Measurements from ENCODE around the gene PARS2. TPM values are rescaled to one million over a fixed set of nuclear protein-coding genes. Genes with fewer than 3 reads are reported as not detected.
A peak's percentile ranks its signal among the peaks of the same experiment; 100 is the strongest.

Gene PARS2
- total and polyA plus RNA-seq, 7 experiments from 2014 or later, result 0.66 to 7.6 (median 4.7) TPM

DNA sequence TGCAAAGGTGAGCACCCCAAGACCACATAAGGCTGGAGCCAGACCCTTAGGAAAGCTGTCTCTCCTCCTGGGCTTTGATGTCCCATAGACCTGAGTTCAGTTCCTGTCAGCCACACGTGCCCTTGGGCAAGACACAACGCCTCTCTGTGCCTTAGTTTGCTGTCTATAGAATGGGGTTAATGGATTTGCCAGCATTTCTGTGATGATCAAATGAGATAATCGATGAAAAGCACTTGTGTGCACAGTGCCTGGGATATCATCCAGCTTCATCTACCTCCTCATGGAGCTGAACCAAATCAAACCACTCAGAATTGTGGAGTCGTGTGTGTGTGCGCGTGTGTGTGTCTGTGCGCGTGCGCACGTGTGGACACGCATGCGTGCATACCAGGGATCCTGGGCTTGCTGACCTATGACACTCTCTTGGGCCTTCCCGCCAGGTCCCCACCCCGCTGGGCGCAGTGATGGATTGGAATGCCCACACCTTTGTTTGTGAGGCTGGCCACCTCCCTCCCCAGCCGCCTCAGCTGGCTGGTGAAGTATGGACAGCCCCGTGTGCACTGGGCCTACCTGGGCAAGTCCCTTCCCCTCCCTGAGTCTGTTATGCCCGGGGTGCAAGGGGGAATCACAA lies 31.6 kb upstream of the PARS2 start:
- Histone ChIP-seq H3K9me3 (ENCODE audit: control insufficient read depth in 2 of 3, low read length in 3 of 3) (peaks cover 0 to 5% (median 0%) of the 10 kb centered on the region in 3 experiments), H3K4me3 (ENCODE audit: low read length) (no peak overlapping the region), H3K27me3 (ENCODE audit: control insufficient read depth in 2 of 2, insufficient read depth in 2 of 2, low read length in 2 of 2) (no peaks in the 10 kb centered on the region), H3K36me3 (ENCODE audit: control insufficient read depth in 2 of 3, insufficient read depth in 3 of 3, low read length in 3 of 3) (peaks cover 0 to 22% (median 6%) of the 10 kb centered on the region in 3 experiments), H3K27ac (ENCODE audit: low read depth, low read length) (no peak overlapping the region), H3K4me1 (ENCODE audit: control insufficient read depth in 2 of 2, insufficient read depth in 2 of 2, low read length in 2 of 2) (peaks cover 25 to 27% of the 10 kb centered on the region in 2 donors)
- Mint-ChIP-seq H3K9me3 (peaks cover 0 to 8% (median 0%) of the 10 kb centered on the region in 11 donors), H3K4me3 (peak overlapping the region in 1 of 10 donors; percentile 29), H3K36me3 (peaks cover 0 to 40% (median 0%) of the 10 kb centered on the region in 5 donors), H3K27me3 (no peaks in the 10 kb centered on the region), H3K4me1 (peaks cover 31 to 57% (median 41%) of the 10 kb centered on the region in 7 donors), H3K27ac (peak overlapping the region in 2 of 9 donors; percentile 4 to 47)
- no peak for DNase-seq
- no peak for ATAC-seq
- POLR2A ChIA-PET, result no interaction called here
- CTCF ChIA-PET, result interaction anchor here (0.9 kb wide), 1 partner anchor 8 kb away, joined by 3 read pairs; no protein-coding TSS in a partner anchor
- intact Hi-C loops (cut with micrococcal nuclease), result no loop called here

DNA sequence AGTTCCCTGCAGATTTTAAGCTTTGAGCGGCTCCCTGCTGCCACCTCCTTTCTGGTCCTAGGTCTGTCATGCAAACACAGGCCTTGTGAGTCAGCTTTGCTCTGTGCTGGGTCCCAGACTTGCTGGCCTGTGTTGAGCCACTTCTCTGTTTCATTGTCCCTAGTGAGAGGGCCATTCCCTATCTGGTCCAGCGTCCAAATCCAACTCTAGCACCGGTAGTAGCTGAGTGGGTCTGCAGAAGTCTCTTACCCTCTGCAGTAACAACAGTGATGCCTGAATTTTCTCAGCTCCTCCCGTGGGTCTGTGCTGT lies 31.0 kb upstream of the PARS2 start:
- H3K9me3 ChIP-seq (ENCODE audit: control insufficient read depth in 2 of 3, low read length in 3 of 3), result peaks cover 0 to 5% (median 0%) of the 10 kb centered on the region in 3 experiments
- no peak overlapping the region for H3K4me3 ChIP-seq (ENCODE audit: low read length)
- ChIA-PET POLR2A (no interaction called here), CTCF (interaction anchor here (0.9 kb wide), 1 partner anchor 9 kb away, joined by 3 read pairs; no protein-coding TSS in a partner anchor)
- no peak for ATAC-seq
- no peaks in the 10 kb centered on the region for H3K27me3 ChIP-seq (ENCODE audit: control insufficient read depth in 2 of 2, insufficient read depth in 2 of 2, low read length in 2 of 2)
- no peak for DNase-seq
- Mint-ChIP-seq H3K27ac (peak overlapping the region in 3 of 9 donors; percentile 4 to 67 (median 47)), H3K9me3 (peaks cover 0 to 8% (median 0%) of the 10 kb centered on the region in 11 donors), H3K4me3 (peak overlapping the region in 2 of 10 donors; percentile 8 to 30), H3K4me1 (peaks cover 31 to 56% (median 41%) of the 10 kb centered on the region in 7 donors), H3K36me3 (peaks cover 0 to 42% (median 0%) of the 10 kb centered on the region in 5 donors), H3K27me3 (no peaks in the 10 kb centered on the region)
- H3K4me1 ChIP-seq (ENCODE audit: control insufficient read depth in 2 of 2, insufficient read depth in 2 of 2, low read length in 2 of 2), result peaks cover 22 to 24% of the 10 kb centered on the region in 2 donors
- intact Hi-C loops (cut with micrococcal nuclease), result no loop called here
- H3K27ac ChIP-seq (ENCODE audit: low read depth, low read length), result no peak overlapping the region
- peaks cover 0 to 23% (median 6%) of the 10 kb centered on the region in 3 experiments for H3K36me3 ChIP-seq (ENCODE audit: control insufficient read depth in 2 of 3, insufficient read depth in 3 of 3, low read length in 3 of 3)

DNA sequence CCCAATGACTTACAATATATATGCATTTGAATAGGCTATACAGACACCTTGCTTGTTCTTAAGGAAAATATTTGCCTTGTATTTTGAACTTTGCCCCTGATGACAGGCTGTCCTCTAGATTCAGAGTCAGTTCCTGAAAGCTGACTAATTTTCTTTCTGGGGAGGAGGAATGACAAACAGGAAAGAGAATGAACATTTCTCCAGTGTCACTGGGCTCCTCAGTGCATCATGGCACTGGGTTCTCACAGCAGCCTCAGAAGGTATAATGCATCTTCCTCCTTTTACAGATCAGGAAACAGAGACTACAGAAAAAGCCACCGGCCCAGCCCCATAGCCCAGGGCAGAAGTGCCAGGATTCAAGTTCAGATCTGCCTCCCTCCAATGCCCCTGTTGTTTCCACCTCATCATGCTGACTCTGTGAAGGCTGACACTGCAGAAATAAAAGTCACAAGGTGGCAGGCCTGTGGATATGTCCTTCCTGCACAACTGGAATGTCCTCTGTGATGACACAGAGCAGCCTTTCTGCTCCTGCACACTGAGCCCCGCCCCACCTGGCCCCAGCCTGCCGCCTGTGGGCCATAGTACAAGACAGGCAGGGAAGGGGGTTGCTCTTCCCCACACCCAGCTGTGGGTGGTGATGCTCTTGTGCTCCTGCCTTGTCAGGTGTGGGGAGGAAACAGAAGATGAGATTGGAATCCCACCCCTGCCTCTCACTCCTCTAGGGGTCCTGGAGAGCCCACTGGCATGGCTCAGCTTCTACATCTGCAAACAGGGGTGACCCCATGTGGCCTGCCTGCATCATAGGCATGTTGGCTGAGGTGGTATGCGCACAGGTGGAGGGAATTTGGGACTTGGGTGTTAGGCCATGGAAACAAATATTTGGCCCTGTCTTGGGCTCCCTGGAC lies 30.4 kb upstream of the PARS2 start:
- H3K4me3 Mint-ChIP-seq, result no peak overlapping the region
- H3K9me3 ChIP-seq (ENCODE audit: control insufficient read depth in 2 of 3, low read length in 3 of 3), result peaks cover 0 to 5% (median 0%) of the 10 kb centered on the region in 3 experiments
- H3K4me1 ChIP-seq (ENCODE audit: control insufficient read depth in 2 of 2, insufficient read depth in 2 of 2, low read length in 2 of 2), result peaks cover 16 to 18% of the 10 kb centered on the region in 2 donors
- peaks cover 0 to 24% (median 6%) of the 10 kb centered on the region in 3 experiments for H3K36me3 ChIP-seq (ENCODE audit: control insufficient read depth in 2 of 3, insufficient read depth in 3 of 3, low read length in 3 of 3)
- H3K27me3 ChIP-seq (ENCODE audit: control insufficient read depth in 2 of 2, insufficient read depth in 2 of 2, low read length in 2 of 2), result no peaks in the 10 kb centered on the region
- H3K9me3 Mint-ChIP-seq, result peaks cover 0 to 8% (median 0%) of the 10 kb centered on the region in 11 donors
- POLR2A ChIA-PET, result no interaction called here
- H3K4me3 ChIP-seq (ENCODE audit: low read length), result no peak overlapping the region
- H3K27me3 Mint-ChIP-seq, result no peaks in the 10 kb centered on the region
- peaks cover 0 to 45% (median under 1%) of the 10 kb centered on the region in 5 donors for H3K36me3 Mint-ChIP-seq
- ATAC-seq (no peak), DNase-seq (no peak)
- CTCF ChIA-PET, result interaction anchor here (0.9 kb wide), 1 partner anchor 9 kb away, joined by 3 read pairs; no protein-coding TSS in a partner anchor
- H3K27ac Mint-ChIP-seq, result peak overlapping the region in 4 of 9 donors; percentile 5 to 68 (median 36)
- H3K27ac ChIP-seq (ENCODE audit: low read depth, low read length), result no peak overlapping the region
- intact Hi-C loops (cut with micrococcal nuclease), result no loop called here
- H3K4me1 Mint-ChIP-seq, result peaks cover 25 to 50% (median 39%) of the 10 kb centered on the region in 7 donors

- ATAC-seq, result no peak
Observed at GRCh38 chr1:54792686-54793282, 28.5 kb upstream of the PARS2 start.

DNA sequence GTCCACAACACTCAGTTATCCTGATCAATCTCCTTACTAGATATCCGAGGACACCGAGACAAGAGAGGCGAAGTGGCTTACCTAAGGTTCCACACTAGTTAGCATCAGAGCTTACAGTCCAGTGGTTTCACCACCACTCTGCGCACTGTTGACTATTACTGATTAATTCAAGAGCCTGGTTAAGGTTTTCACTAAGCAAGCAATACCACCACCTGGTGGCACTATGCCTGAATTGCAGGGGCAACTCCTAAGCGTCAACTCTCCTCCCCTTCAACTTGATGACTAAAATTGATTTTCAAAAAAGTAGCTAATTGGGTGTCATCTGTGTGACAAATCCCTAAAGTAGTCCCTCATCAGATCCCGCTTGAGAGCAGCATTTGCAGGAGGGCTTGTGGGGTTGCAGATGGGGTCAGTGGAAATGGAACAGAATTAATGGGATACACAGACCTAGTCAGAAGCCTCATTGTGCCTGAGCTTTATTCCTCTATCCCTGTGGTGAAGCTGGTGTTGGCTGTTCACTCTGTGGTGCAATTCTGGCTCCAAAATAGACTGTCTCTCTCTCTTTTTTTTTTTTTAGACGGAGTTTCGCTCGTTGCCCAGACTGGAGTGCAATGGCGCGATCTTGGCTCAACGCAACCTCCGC lies 27.7 kb upstream of the PARS2 start:
- Histone ChIP-seq H3K4me1 (ENCODE audit: control insufficient read depth in 2 of 2, insufficient read depth in 2 of 2, low read length in 2 of 2) (no peaks in the 10 kb centered on the region), H3K27ac (ENCODE audit: low read depth, low read length) (no peak overlapping the region), H3K27me3 (ENCODE audit: control insufficient read depth in 2 of 2, insufficient read depth in 2 of 2, low read length in 2 of 2) (no peaks in the 10 kb centered on the region), H3K4me3 (ENCODE audit: low read length) (no peak overlapping the region), H3K9me3 (ENCODE audit: control insufficient read depth in 2 of 3, low read length in 3 of 3) (peaks cover 0 to 5% (median 0%) of the 10 kb centered on the region in 3 experiments), H3K36me3 (ENCODE audit: control insufficient read depth in 2 of 3, insufficient read depth in 3 of 3, low read length in 3 of 3) (peaks cover 0 to 29% (median 9%) of the 10 kb centered on the region in 3 experiments)
- peak in 2 of 9 donors; percentile 14 to 23 for DNase-seq
- intact Hi-C loops (cut with micrococcal nuclease), result no loop called here
- no peaks in the 10 kb centered on the region for H3K27me3 Mint-ChIP-seq
- peaks cover 7 to 25% (median 23%) of the 10 kb centered on the region in 7 donors for H3K4me1 Mint-ChIP-seq
- peak; percentile 43 for ATAC-seq
- H3K9me3 Mint-ChIP-seq, result peaks cover 0 to 8% (median 0%) of the 10 kb centered on the region in 11 donors
- CTCF ChIA-PET, result interaction anchor here (0.6 to 2.0 kb wide), 2 partner anchors 9 to 1452 kb away, joined by 6 read pairs; partner anchors contain the start of gene TTC22
- no peak overlapping the region for H3K27ac Mint-ChIP-seq
- POLR2A ChIA-PET, result interaction anchor here (1.0 kb wide), 1 partner anchor 9 kb away, joined by 3 read pairs; the partner anchor contains the start of gene TTC22
- no peak overlapping the region for H3K4me3 Mint-ChIP-seq
- peaks cover 0 to 45% (median 2%) of the 10 kb centered on the region in 5 donors for H3K36me3 Mint-ChIP-seq

More at GRCh38 chr1:54792686-54793282, 28.5 kb upstream of the PARS2 start:
- H3K36me3 Mint-ChIP-seq, result peaks cover 0 to 45% (median 2%) of the 10 kb centered on the region in 5 donors
- Histone ChIP-seq H3K4me3 (ENCODE audit: low read length) (no peak overlapping the region), H3K36me3 (ENCODE audit: control insufficient read depth in 2 of 3, insufficient read depth in 3 of 3, low read length in 3 of 3) (peaks cover 0 to 24% (median 6%) of the 10 kb centered on the region in 3 experiments), H3K9me3 (ENCODE audit: control insufficient read depth in 2 of 3, low read length in 3 of 3) (peaks cover 0 to 5% (median 0%) of the 10 kb centered on the region in 3 experiments), H3K27ac (ENCODE audit: low read depth, low read length) (no peak overlapping the region), H3K4me1 (ENCODE audit: control insufficient read depth in 2 of 2, insufficient read depth in 2 of 2, low read length in 2 of 2) (no peaks in the 10 kb centered on the region), H3K27me3 (ENCODE audit: control insufficient read depth in 2 of 2, insufficient read depth in 2 of 2, low read length in 2 of 2) (no peaks in the 10 kb centered on the region)
- intact Hi-C loops (cut with micrococcal nuclease), result no loop called here
- H3K4me1 Mint-ChIP-seq, result peaks cover 9 to 31% (median 28%) of the 10 kb centered on the region in 7 donors
- no peak for DNase-seq
- H3K27me3 Mint-ChIP-seq, result no peaks in the 10 kb centered on the region
- peaks cover 0 to 8% (median 0%) of the 10 kb centered on the region in 11 donors for H3K9me3 Mint-ChIP-seq
- CTCF ChIA-PET, result interaction anchor here (2.0 kb wide), 1 partner anchor 9 kb away, joined by 6 read pairs; the partner anchor contains the start of gene TTC22
- H3K27ac Mint-ChIP-seq, result no peak overlapping the region
- H3K4me3 Mint-ChIP-seq, result no peak overlapping the region
- POLR2A ChIA-PET, result interaction anchor here (1.0 kb wide), 1 partner anchor 8 kb away, joined by 3 read pairs; the partner anchor contains the start of gene TTC22

Data from naive thymus-derived CD4-positive, alpha-beta T cell (primary cell).